Astrocyte (in vitro differentiated cells and primary cell): ENCODE data around the gene CSNK1A1. TPM values are rescaled to one million over a fixed set of nuclear protein-coding genes. Genes with fewer than 3 reads are reported as not detected.

ENCODE experiments used
- DNase-seq: peaks from one replicate; pipeline ENCODE4 v3.0.0-alpha.2; 2010; ENCODE audit warnings: low read depth
- FAIRE-seq: peaks from 2 replicates; lab custom pipeline; 2011; peaks lifted over from hg19 to GRCh38; lab: Jason Lieb, UNC
- H2AFZ ChIP-seq: 2 replicates; pipeline ENCODE4 v1.6.0; 2012; ENCODE audit warnings: low read depth, low read length, inconsistent platforms
- H3K27ac ChIP-seq: 2 replicates; pipeline ENCODE4 v1.5.1; 2011; ENCODE audit warnings: low read depth, low read length, inconsistent platforms
- H3K27me3 ChIP-seq: 2 replicates; pipeline ENCODE4 v1.6.0; 2011; ENCODE audit warnings: low read length, inconsistent platforms; ENCODE audit not compliant: insufficient read depth
- H3K36me3 ChIP-seq: 2 replicates; pipeline ENCODE4 v1.5.1; 2011; ENCODE audit warnings: low read length, inconsistent platforms; ENCODE audit not compliant: insufficient read depth
- H3K4me1 ChIP-seq: 2 replicates; pipeline ENCODE4 v1.5.1; 2011; ENCODE audit warnings: low read length, inconsistent platforms; ENCODE audit not compliant: insufficient read depth
- H3K4me2 ChIP-seq: 2 replicates; pipeline ENCODE4 v1.6.0; 2012; ENCODE audit warnings: low read length, inconsistent platforms
- H3K4me3 ChIP-seq: 2 replicates; pipeline ENCODE4 v1.5.1; 2011; ENCODE audit warnings: low read depth, mild to moderate bottlenecking, low read length, inconsistent platforms; ENCODE audit not compliant: insufficient read depth
- H3K79me2 ChIP-seq: 2 replicates; pipeline ENCODE4 v1.6.0; 2012; ENCODE audit warnings: mild to moderate bottlenecking, low read length, inconsistent platforms; ENCODE audit not compliant: insufficient read depth
- H3K9ac ChIP-seq: 2 replicates; pipeline ENCODE4 v1.6.0; 2012; ENCODE audit warnings: mild to moderate bottlenecking, low read length, inconsistent platforms
- H3K9me3 ChIP-seq: 2 replicates; pipeline ENCODE4 v1.5.1; 2012; ENCODE audit warnings: low read depth, mild to moderate bottlenecking, low read length, inconsistent platforms; ENCODE audit not compliant: insufficient read depth
- H4K20me1 ChIP-seq: 2 replicates; pipeline ENCODE4 v1.6.0; 2012; ENCODE audit warnings: low read length, inconsistent platforms; ENCODE audit not compliant: insufficient read depth
- H3K27ac Mint-ChIP-seq: one replicate; pipeline ENCODE4 v1.8.0; 2021; ENCODE audit warnings: mild to moderate bottlenecking, mixed read lengths; ENCODE audit not compliant: unreplicated experiment
- H3K27me3 Mint-ChIP-seq: one replicate; pipeline ENCODE4 v1.8.0; 2021; ENCODE audit warnings: low read depth, mixed read lengths; ENCODE audit not compliant: unreplicated experiment
- H3K36me3 Mint-ChIP-seq: one replicate; pipeline ENCODE4 v1.8.0; 2021; ENCODE audit warnings: low read depth, mixed read lengths; ENCODE audit not compliant: unreplicated experiment
- H3K4me1 Mint-ChIP-seq: one replicate; pipeline ENCODE4 v1.8.0; 2021; ENCODE audit warnings: low read depth, mixed read lengths; ENCODE audit not compliant: unreplicated experiment
- H3K4me3 Mint-ChIP-seq: one replicate; pipeline ENCODE4 v1.8.0; 2021; ENCODE audit warnings: mild to moderate bottlenecking, moderate library complexity, mixed read lengths; ENCODE audit not compliant: unreplicated experiment
- H3K9me3 Mint-ChIP-seq: one replicate; pipeline ENCODE4 v1.8.0; 2021; ENCODE audit warnings: mild to moderate bottlenecking, mixed read lengths; ENCODE audit not compliant: unreplicated experiment
- CTCF ChIP-seq: IDR thresholded peaks from 2 replicates; pipeline ENCODE4 v1.5.1; 2011; ENCODE audit warnings: low read depth, mild to moderate bottlenecking, inconsistent platforms, low read length, moderate library complexity; ENCODE audit not compliant: insufficient read depth
- EZH2 ChIP-seq: IDR thresholded peaks from 2 replicates; pipeline ENCODE4 v1.6.1; 2012; ENCODE audit warnings: mild to moderate bottlenecking, low read length, inconsistent platforms; ENCODE audit not compliant: insufficient read depth
- total RNA-seq: library from RNA; stranded (reverse); gene quantifications from 2 replicates; pipeline ENCODE4 v1.2.1, GENCODE V29; 2021

The CSNK1A1 gene
- total RNA-seq, 1 donor from 2014 or later, result 384 TPM

GRCh38 chr5:149504677-149505076, 46.6 kb downstream of the CSNK1A1 start:
- H3K36me3 ChIP-seq, result peaks cover 74% of the 10 kb centered on the region
- H3K4me2 ChIP-seq, result no peak overlapping the region
- peaks cover 9% of the 10 kb centered on the region for H3K4me1 ChIP-seq
- H3K27me3 ChIP-seq, result no peaks in the 10 kb centered on the region
- H3K4me3 ChIP-seq, result no peak overlapping the region
- TF ChIP-seq CTCF, result no peak
- no peak for TF ChIP-seq EZH2
- DNase-seq (no peak), FAIRE-seq (no peak)
- Mint-ChIP-seq H3K36me3 (peaks cover 16% of the 10 kb centered on the region), H3K9me3 (no peaks in the 10 kb centered on the region), H3K27me3 (no peaks in the 10 kb centered on the region), H3K27ac (no peak overlapping the region), H3K4me1 (peaks cover 26% of the 10 kb centered on the region), H3K4me3 (no peak overlapping the region)
- H3K9ac ChIP-seq, result no peak overlapping the region
- peaks cover 47% of the 10 kb centered on the region for H3K79me2 ChIP-seq
- H3K9me3 ChIP-seq, result no peaks in the 10 kb centered on the region
- no peak overlapping the region for H3K27ac ChIP-seq
- peaks cover 28% of the 10 kb centered on the region for H4K20me1 ChIP-seq
- H2AFZ ChIP-seq, result no peak overlapping the region

- no peak overlapping the region for H3K9ac ChIP-seq
- H3K27me3 ChIP-seq, result no peaks in the 10 kb centered on the region
- no peak overlapping the region for H3K4me2 ChIP-seq
- H3K27ac ChIP-seq, result no peak overlapping the region
- H3K9me3 Mint-ChIP-seq, result no peaks in the 10 kb centered on the region
- peaks cover 42% of the 10 kb centered on the region for H3K79me2 ChIP-seq
- peaks cover 68% of the 10 kb centered on the region for H3K36me3 ChIP-seq
- FAIRE-seq, result no peak
- H2AFZ ChIP-seq, result no peak overlapping the region
- no peak overlapping the region for H3K4me3 Mint-ChIP-seq
- H3K4me1 Mint-ChIP-seq, result peaks cover 33% of the 10 kb centered on the region
- H4K20me1 ChIP-seq, result peaks cover 25% of the 10 kb centered on the region
- no peak overlapping the region for H3K4me3 ChIP-seq
- TF ChIP-seq CTCF, result no peak
- TF ChIP-seq EZH2, result no peak
- peak overlapping the region; percentile 53 for H3K27ac Mint-ChIP-seq
- peaks cover 18% of the 10 kb centered on the region for H3K36me3 Mint-ChIP-seq
- peaks cover 11% of the 10 kb centered on the region for H3K4me1 ChIP-seq
- no peaks in the 10 kb centered on the region for H3K9me3 ChIP-seq
- no peak for DNase-seq
- H3K27me3 Mint-ChIP-seq, result no peaks in the 10 kb centered on the region
These were observed 48.2 kb downstream of the CSNK1A1 start for GRCh38 chr5:149503006-149503405.

- Histone ChIP-seq H3K4me3 (peak overlapping the region; percentile 11), H3K9ac (peak overlapping the region; percentile 19), H2AFZ (no peak overlapping the region), H3K9me3 (no peaks in the 10 kb centered on the region), H3K36me3 (peaks cover 63% of the 10 kb centered on the region), H3K27ac (peak overlapping the region; percentile 61), H3K4me1 (peaks cover 20% of the 10 kb centered on the region), H3K27me3 (no peaks in the 10 kb centered on the region), H3K79me2 (peaks cover 25% of the 10 kb centered on the region), H4K20me1 (peaks cover 23% of the 10 kb centered on the region), H3K4me2 (peak overlapping the region; percentile 47)
- TF ChIP-seq CTCF (no peak), EZH2 (no peak)
- H3K27me3 Mint-ChIP-seq, result no peaks in the 10 kb centered on the region
- FAIRE-seq (peak; percentile 99), DNase-seq (peak; percentile 95)
- no peak overlapping the region for H3K4me3 Mint-ChIP-seq
- H3K4me1 Mint-ChIP-seq, result peaks cover 41% of the 10 kb centered on the region
- H3K9me3 Mint-ChIP-seq, result no peaks in the 10 kb centered on the region
- peak overlapping the region; percentile 89 for H3K27ac Mint-ChIP-seq
- peaks cover 13% of the 10 kb centered on the region for H3K36me3 Mint-ChIP-seq
These were observed 50.2 kb downstream of the CSNK1A1 start for GRCh38 chr5:149500922-149501582.
